Body of pancreas (tissue), 4 donors: ENCODE data around the gene MYL12B. TPM values are rescaled to one million over a fixed set of nuclear protein-coding genes. Genes with fewer than 3 reads are reported as not detected.

Experiments
- ATAC-seq: fragments of 150-250 bp; one replicate; pipeline ENCODE4 v1.9.1; 2016
- DNase-seq, 4 donors: peaks; one replicate each; pipeline ENCODE4 v3.0.0-alpha.2; 2019
- H3K27ac ChIP-seq, 4 donors: fragments of 200-600 bp; sonication (generic); 1 replicate in 3 of 4; 2 replicates in 1 of 4; pipeline versions ENCODE4 v1.5.1 to v1.6.1; 2016 to 2019; ENCODE audit warnings: mild to moderate bottlenecking in 1 of 4, mixed read lengths in 1 of 4, moderate library complexity in 1 of 4
- H3K27me3 ChIP-seq, 2 donors: fragments of 200-600 bp; sonication (generic); one replicate each; pipeline ENCODE4 v1.6.0; 2016; ENCODE audit warnings: mild to moderate bottlenecking in 1 of 2
- H3K36me3 ChIP-seq, 2 donors: fragments of 200-600 bp; sonication (generic); replicated peaks in 1 of 2; 2 replicates each; pipeline ENCODE4 v1.5.1; 2016; ENCODE audit warnings: low read depth in 2 of 2; ENCODE audit not compliant: insufficient read depth in 1 of 2
- H3K4me1 ChIP-seq: fragments of 200-600 bp; sonication (generic); one replicate; pipeline ENCODE4 v1.6.0; 2016
- H3K4me3 ChIP-seq, 2 donors: fragments of 200-600 bp; sonication (generic); 1 replicate in 1 of 2; 2 replicates in 1 of 2; pipeline ENCODE4 v1.5.1; 2016 to 2019
- H3K9me3 ChIP-seq, 3 donors: fragments of 200-600 bp; sonication (generic); 1 replicate in 2 of 3; 2 replicates in 1 of 3; pipeline ENCODE4 v1.5.1; 2016
- CTCF ChIP-seq, 7 experiments: fragments of 450-650 bp in 4 of 7; fragments of 200-600 bp in 3 of 7; sonication (generic) in 3 of 7; IDR thresholded peaks; one replicate each; pipeline ENCODE4 v1.5.1; 2016 to 2019; ENCODE audit warnings: antibody characterized with exemption in 7 of 7
- POLR2A ChIP-seq, 3 donors: fragments of 450-650 bp; IDR thresholded peaks; one replicate each; pipeline ENCODE4 v1.6.1; 2016; ENCODE audit warnings: antibody characterized with exemption in 3 of 3, mild to moderate bottlenecking in 2 of 3
- WGBS, 2 donors: methylation state at CpG; one replicate each; pipeline ENCODE4 v1.1.5; 2017; 5-methylcytosine and 5-hydroxymethylcytosine counted together
- intact Hi-C: fragments of 100-400 bp; cut with DNase I; formaldehyde crosslinking; loops from one replicate; pipeline ENCODE4 v1.15.1; 2023
- total RNA-seq, 2 donors: library from RNA; depleted of rRNA; stranded (reverse); fragments of >200 nt; gene quantifications; one replicate each; pipeline ENCODE4 v1.1.0, GENCODE V29; 2016

MYL12B gene
- total RNA-seq, 2 donors from 2014 or later = 84.7 to 121 TPM

- Histone ChIP-seq H3K27ac (peak overlapping the region; percentile 98 to 99 (median 99)), H3K27me3 (no peaks in the 10 kb centered on the region), H3K36me3 (no peaks in the 10 kb centered on the region), H3K4me3 (peak overlapping the region; percentile 59 to 89), H3K4me1 (peaks cover 58% of the 10 kb centered on the region), H3K9me3 (no peaks in the 10 kb centered on the region)
- ATAC-seq (no peak), DNase-seq (peak in 1 of 4 donors; percentile 55)
- TF ChIP-seq CTCF (IDR thresholded peaks at IDR 0.05) (no peak), POLR2A (IDR thresholded peaks at IDR 0.05) (no peak)
- 0% methylated on average over 12 to 22 of the region's 22 CpGs for WGBS, 2 donors
- intact Hi-C loops = loop anchor here (5.0 to 10.0 kb wide), 2 partner anchors 93 to 316 kb away; no protein-coding TSS in a partner anchor
These were observed 13.8 kb upstream of the MYL12B start for GRCh38 chr18:3248062-3248657.

- WGBS, 2 donors = 8 to 16% methylated on average over 9 of the region's 9 CpGs
- H3K4me1 ChIP-seq = peaks cover 62% of the 10 kb centered on the region
- ATAC-seq (no peak), DNase-seq (peak in 3 of 4 donors; percentile 51 to 53 (median 53))
- intact Hi-C loops = loop anchor here (5.0 to 10.0 kb wide), 2 partner anchors 94 to 317 kb away; no protein-coding TSS in a partner anchor
- peak overlapping the region; percentile 98 to 99 (median 99) for H3K27ac ChIP-seq
- peaks cover 0 to 5% of the 10 kb centered on the region in 2 donors for H3K36me3 ChIP-seq
- TF ChIP-seq POLR2A (IDR thresholded peaks at IDR 0.05) = peak in 2 of 3 donors; percentile 36 to 49
- no peak for TF ChIP-seq CTCF (IDR thresholded peaks at IDR 0.05)
- no peaks in the 10 kb centered on the region for H3K27me3 ChIP-seq
- peak overlapping the region; percentile 59 to 89 for H3K4me3 ChIP-seq
- no peaks in the 10 kb centered on the region for H3K9me3 ChIP-seq
These were observed 13.1 kb upstream of the MYL12B start for GRCh38 chr18:3248658-3249359.

GRCh38 chr18:3250237-3251107, 11.5 kb upstream of the MYL12B start:
- 34 to 41% methylated on average over 6 of the region's 6 CpGs for WGBS, 2 donors
- no peak overlapping the region for H3K4me3 ChIP-seq

More at GRCh38 chr18:3250237-3251107, 11.5 kb upstream of the MYL12B start:
- H3K27me3 ChIP-seq = no peaks in the 10 kb centered on the region
- TF ChIP-seq CTCF (IDR thresholded peaks at IDR 0.05) (no peak), POLR2A (IDR thresholded peaks at IDR 0.05) (no peak)
- DNase-seq (no peak), ATAC-seq (no peak)
- H3K4me1 ChIP-seq = peaks cover 56% of the 10 kb centered on the region
- H3K9me3 ChIP-seq = no peaks in the 10 kb centered on the region
- H3K27ac ChIP-seq = peak overlapping the region; percentile 43 to 99 (median 52)
- H3K36me3 ChIP-seq = peaks cover 0 to 14% of the 10 kb centered on the region in 2 donors
- intact Hi-C loops = no loop called here
